Naive B cell (primary cell): ENCODE measurements around the gene DVL1. TPM values are rescaled to one million over a fixed set of nuclear protein-coding genes. Genes with fewer than 3 reads are reported as not detected.
A peak's percentile ranks its signal among the peaks of the same experiment; 100 is the strongest.
"Not testable (repeated sequence)": the region's sequence is repeated elsewhere in the genome, so short reads cannot be mapped to it uniquely, and the experiment has no call there.

ENCODE experiments used
- ATAC-seq, 2 donors: fragments of 150-1000 bp; cut with Tn5 transposase; 2 replicates each; pipeline ENCODE4 v1.10.0; 2021; ENCODE audit warnings: low read depth in 2 of 2, mild to moderate bottlenecking in 2 of 2, moderate library complexity in 2 of 2
- DNase-seq: peaks from one replicate; pipeline ENCODE4 v3.0.0; 2022
- H3K27ac Mint-ChIP-seq, 6 donors: one replicate each; pipeline ENCODE4 v1.8.0; 2020 to 2022; ENCODE audit warnings: mild to moderate bottlenecking in 6 of 6, mixed read lengths in 6 of 6, moderate library complexity in 5 of 6, inconsistent platforms in 2 of 6
- H3K27me3 Mint-ChIP-seq, 3 donors: one replicate each; pipeline ENCODE4 v1.8.0; 2021 to 2022; ENCODE audit warnings: mixed read lengths in 3 of 3, mild to moderate bottlenecking in 1 of 3
- H3K36me3 Mint-ChIP-seq, 2 donors: one replicate each; pipeline ENCODE4 v1.8.0; 2020 to 2022; ENCODE audit warnings: mixed read lengths in 2 of 2, inconsistent platforms in 1 of 2, mild to moderate bottlenecking in 1 of 2
- H3K4me1 Mint-ChIP-seq, 3 donors: one replicate each; pipeline ENCODE4 v1.8.0; 2020 to 2022; ENCODE audit warnings: mixed read lengths in 3 of 3, inconsistent platforms in 1 of 3, mild to moderate bottlenecking in 1 of 3, moderate library complexity in 1 of 3
- H3K4me3 Mint-ChIP-seq, 8 donors: one replicate each; pipeline ENCODE4 v1.8.0; 2020 to 2022; ENCODE audit warnings: mild to moderate bottlenecking in 8 of 8, mixed read lengths in 8 of 8, moderate library complexity in 8 of 8, inconsistent platforms in 2 of 8
- H3K9me3 Mint-ChIP-seq, 7 donors: one replicate each; pipeline ENCODE4 v1.8.0; 2020 to 2022; ENCODE audit warnings: mixed read lengths in 7 of 7, mild to moderate bottlenecking in 5 of 7, inconsistent platforms in 2 of 7, moderate library complexity in 1 of 7
- polyA plus RNA-seq, 6 donors: library from polyadenylated mRNA; unstranded; fragments of 300-500 nt; fragmentation: Illumina TruSeq; gene quantifications; one replicate each; pipeline ENCODE4 v1.2.3, GENCODE V29; 2021; ENCODE audit warnings: low read depth in 6 of 6

DVL1 gene
- polyA plus RNA-seq, 6 donors from 2014 or later: 0.40 to 1.0 (median 0.68) TPM; not detected in 1

GRCh38 chr1:1385339-1385738 lies 36.1 kb upstream of the DVL1 start:
- peak overlapping the region in 1 of 8 donors; percentile 63 for H3K4me3 Mint-ChIP-seq
- H3K27ac Mint-ChIP-seq, H3K9me3 Mint-ChIP-seq, ATAC-seq, DNase-seq, H3K36me3 Mint-ChIP-seq, H3K27me3 Mint-ChIP-seq: not testable (repeated sequence)
- peaks cover 0 to 12% (median 9%) of the 10 kb centered on the region in 3 donors for H3K4me1 Mint-ChIP-seq

- Mint-ChIP-seq H3K27ac (no peak overlapping the region), H3K9me3 (no peaks in the 10 kb centered on the region), H3K27me3 (no peaks in the 10 kb centered on the region), H3K4me1 (peaks cover 2 to 12% (median 9%) of the 10 kb centered on the region in 3 donors), H3K36me3 (peaks cover 0 to under 1% of the 10 kb centered on the region in 2 donors), H3K4me3 (no peak overlapping the region)
- DNase-seq (no peak), ATAC-seq (no peak)
Observed at GRCh38 chr1:1381294-1381693, 32.1 kb upstream of the DVL1 start.

- H3K27me3 Mint-ChIP-seq: no peaks in the 10 kb centered on the region
- DNase-seq (no peak), ATAC-seq (no peak)
- no peak overlapping the region for H3K4me3 Mint-ChIP-seq
- no peak overlapping the region for H3K27ac Mint-ChIP-seq
- no peaks in the 10 kb centered on the region for H3K36me3 Mint-ChIP-seq
- H3K9me3 Mint-ChIP-seq: no peaks in the 10 kb centered on the region
- H3K4me1 Mint-ChIP-seq: peaks cover 5 to 12% (median 9%) of the 10 kb centered on the region in 3 donors
Observed at GRCh38 chr1:1380860-1381259, 31.6 kb upstream of the DVL1 start.

GRCh38 chr1:1377540-1378205 lies 28.5 kb upstream of the DVL1 start:
- ATAC-seq (no peak), DNase-seq (no peak)
- Mint-ChIP-seq H3K36me3 (no peaks in the 10 kb centered on the region), H3K9me3 (no peaks in the 10 kb centered on the region), H3K4me1 (peaks cover 17 to 22% (median 18%) of the 10 kb centered on the region in 3 donors), H3K4me3 (peak overlapping the region in 3 of 8 donors; percentile 29 to 54 (median 41)), H3K27me3 (no peaks in the 10 kb centered on the region), H3K27ac (peak overlapping the region in 1 of 6 donors; percentile 49)

GRCh38 chr1:1376551-1377226 lies 27.5 kb upstream of the DVL1 start:
- Mint-ChIP-seq H3K4me1 (peaks cover 7 to 25% (median 18%) of the 10 kb centered on the region in 3 donors), H3K4me3 (peak overlapping the region in 6 of 8 donors; percentile 51 to 94 (median 84)), H3K27me3 (no peaks in the 10 kb centered on the region), H3K27ac (peak overlapping the region in 4 of 6 donors; percentile 29 to 79 (median 54)), H3K36me3 (no peaks in the 10 kb centered on the region), H3K9me3 (no peaks in the 10 kb centered on the region)
- no peak for ATAC-seq
- DNase-seq: no peak

GRCh38 chr1:1374929-1375662 lies 25.9 kb upstream of the DVL1 start, which contains the start of gene AURKAIP1:
AURKAIP1 (minus strand) TSS chr1:1375207; CDS start chr1:1374756, 451 bp downstream.
- peaks cover 7 to 25% (median 18%) of the 10 kb centered on the region in 3 donors for H3K4me1 Mint-ChIP-seq
- no peaks in the 10 kb centered on the region for H3K27me3 Mint-ChIP-seq
- no peaks in the 10 kb centered on the region for H3K36me3 Mint-ChIP-seq
- peak within 1 kb of the TSS; percentile 97 to 99 (median 98) for H3K27ac Mint-ChIP-seq
- DNase-seq (peak; percentile 98), ATAC-seq (peak; percentile 87 to 91)
- no peaks in the 10 kb centered on the region for H3K9me3 Mint-ChIP-seq
- H3K4me3 Mint-ChIP-seq: peak within 1 kb of the TSS; percentile 84 to 95 (median 93)

- Mint-ChIP-seq H3K4me1 (peaks cover 7 to 25% (median 18%) of the 10 kb centered on the region in 3 donors), H3K27ac (peak overlapping the region in 4 of 6 donors; percentile 76 to 99 (median 89)), H3K36me3 (no peaks in the 10 kb centered on the region), H3K9me3 (no peaks in the 10 kb centered on the region), H3K4me3 (peak overlapping the region; percentile 63 to 95 (median 92)), H3K27me3 (no peaks in the 10 kb centered on the region)
- no peak for ATAC-seq
- DNase-seq: no peak
Observed at GRCh38 chr1:1374589-1374928, 25.3 kb upstream of the DVL1 start.

GRCh38 chr1:1373815-1374588 lies 24.8 kb upstream of the DVL1 start:
- no peaks in the 10 kb centered on the region for H3K27me3 Mint-ChIP-seq
- H3K36me3 Mint-ChIP-seq: no peaks in the 10 kb centered on the region
- DNase-seq (no peak), ATAC-seq (no peak)
- H3K9me3 Mint-ChIP-seq: no peaks in the 10 kb centered on the region
- H3K27ac Mint-ChIP-seq: peak overlapping the region in 4 of 6 donors; percentile 24 to 97 (median 78)
- H3K4me3 Mint-ChIP-seq: peak overlapping the region; percentile 63 to 95 (median 92)
- H3K4me1 Mint-ChIP-seq: peaks cover 7 to 25% (median 18%) of the 10 kb centered on the region in 3 donors

- DNase-seq: no peak
- Mint-ChIP-seq H3K36me3 (no peaks in the 10 kb centered on the region), H3K4me1 (peaks cover 7 to 25% (median 18%) of the 10 kb centered on the region in 3 donors), H3K27ac (peak overlapping the region in 4 of 6 donors; percentile 19 to 97 (median 58)), H3K4me3 (peak overlapping the region; percentile 30 to 95 (median 76)), H3K9me3 (no peaks in the 10 kb centered on the region), H3K27me3 (no peaks in the 10 kb centered on the region)
- no peak for ATAC-seq
Observed at GRCh38 chr1:1373051-1373814, 24.0 kb upstream of the DVL1 start.

- no peaks in the 10 kb centered on the region for H3K36me3 Mint-ChIP-seq
- peaks cover 7 to 25% (median 18%) of the 10 kb centered on the region in 3 donors for H3K4me1 Mint-ChIP-seq
- H3K27me3 Mint-ChIP-seq: no peaks in the 10 kb centered on the region
- H3K27ac Mint-ChIP-seq: peak overlapping the region in 3 of 6 donors; percentile 14 to 60 (median 20)
- H3K9me3 Mint-ChIP-seq: no peaks in the 10 kb centered on the region
- ATAC-seq (peak; percentile 24), DNase-seq (peak; percentile 73)
- H3K4me3 Mint-ChIP-seq: peak overlapping the region; percentile 9 to 79 (median 52)
Observed at GRCh38 chr1:1371746-1372711, 22.8 kb upstream of the DVL1 start.

GRCh38 chr1:1371364-1371745 lies 22.1 kb upstream of the DVL1 start:
- Mint-ChIP-seq H3K27me3 (no peaks in the 10 kb centered on the region), H3K27ac (no peak overlapping the region), H3K9me3 (no peaks in the 10 kb centered on the region), H3K4me1 (peaks cover 7 to 24% (median 18%) of the 10 kb centered on the region in 3 donors), H3K36me3 (no peaks in the 10 kb centered on the region), H3K4me3 (peak overlapping the region in 1 of 8 donors; percentile 79)
- ATAC-seq (no peak), DNase-seq (no peak)
